Measurements from ENCODE around the gene PEX14. TPM values are rescaled to one million over a fixed set of nuclear protein-coding genes. Genes with fewer than 3 reads are reported as not detected.
"Not testable (repeated sequence)": the region's sequence is repeated elsewhere in the genome, so short reads cannot be mapped to it uniquely, and the experiment has no call there.

Gene PEX14
- total RNA-seq, 1 experiment from 2014 or later, result 27.3 TPM

DNA sequence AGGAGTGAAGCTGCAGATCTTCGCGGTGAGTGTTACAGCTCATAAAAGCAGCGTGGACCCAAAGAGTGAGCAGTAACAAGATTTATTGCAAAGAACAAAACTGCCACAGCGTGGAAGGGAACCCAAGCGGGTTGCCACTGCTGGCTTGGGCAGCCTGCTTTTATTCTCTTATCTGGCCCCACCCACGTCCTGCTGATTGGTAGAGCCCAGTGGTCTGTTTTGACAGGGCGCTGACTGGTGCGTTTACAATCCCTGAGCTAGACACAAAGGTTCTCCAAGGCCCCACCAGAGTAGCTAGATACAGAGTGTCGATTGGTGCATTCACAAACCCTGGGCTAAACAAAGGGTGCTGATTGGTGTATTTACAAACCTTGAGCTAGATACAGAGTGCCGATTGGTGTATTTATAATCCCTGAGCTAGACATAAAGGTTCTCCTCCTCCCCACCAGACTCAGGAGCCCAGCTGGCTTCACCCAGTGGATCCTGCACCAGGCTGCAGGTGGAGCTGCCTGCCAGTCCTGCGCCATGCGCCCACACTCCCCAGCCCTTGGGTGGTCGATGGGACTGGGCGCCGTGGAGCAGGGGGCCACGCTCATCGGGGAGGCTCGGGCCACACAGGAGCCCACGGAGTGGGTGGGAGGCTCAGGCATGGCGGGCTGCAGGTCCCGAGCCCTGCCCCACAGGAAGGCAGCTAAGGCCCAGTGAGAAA, 48.8 kb upstream of the PEX14 start:
- ATAC-seq; H3K4me3 Mint-ChIP-seq; H3K36me3 Mint-ChIP-seq; H3K27me3 Mint-ChIP-seq (ENCODE audit: low read depth); CTCF ChIA-PET; H3K9me3 Mint-ChIP-seq; POLR2A ChIA-PET; DNase-seq (ENCODE audit: low spot score): not testable (repeated sequence)
- peak overlapping the region; percentile 5; the same call in 1 of the 2 replicates for H3K27ac Mint-ChIP-seq
- TF ChIP-seq NFYB (CRISPR knock-in tag; conservative IDR thresholded peaks at IDR 0.05; ENCODE audit: low read depth), result peak; percentile 54
- peaks cover 11% of the 10 kb centered on the region for H3K4me1 Mint-ChIP-seq

GRCh38 chr1:10426535-10426848, 48.3 kb upstream of the PEX14 start:
- H3K9me3 Mint-ChIP-seq; H3K36me3 Mint-ChIP-seq; DNase-seq (ENCODE audit: low spot score); H3K27ac Mint-ChIP-seq; H3K27me3 Mint-ChIP-seq (ENCODE audit: low read depth); ATAC-seq; CTCF ChIA-PET; H3K4me3 Mint-ChIP-seq; POLR2A ChIA-PET: not testable (repeated sequence)
- peaks cover 16% of the 10 kb centered on the region for H3K4me1 Mint-ChIP-seq

GRCh38 chr1:10428984-10429383, 45.8 kb upstream of the PEX14 start:
- Mint-ChIP-seq H3K4me1 (peaks cover 20% of the 10 kb centered on the region), H3K9me3 (no peaks in the 10 kb centered on the region), H3K36me3 (no peaks in the 10 kb centered on the region), H3K27ac (no peak overlapping the region), H3K4me3 (peak overlapping the region; percentile 77), H3K27me3 (ENCODE audit: low read depth) (no peaks in the 10 kb centered on the region)
- CTCF ChIA-PET, result interaction anchor here (1.0 to 3.3 kb wide), 6 partner anchors 14 to 85 kb away, joined by 3 to 39 read pairs (median 24); partner anchors contain the start of gene CORT
- POLR2A ChIA-PET, result interaction anchor here (1.9 kb wide), 1 partner anchor 29 kb away, joined by 6 read pairs; no protein-coding TSS in a partner anchor
- ATAC-seq, result no peak
- TF ChIP-seq ESRRA (CRISPR knock-in tag; IDR thresholded peaks at IDR 0.05; ENCODE audit: borderline replicate concordance) (no peak), SMAD4 (CRISPR knock-in tag; IDR thresholded peaks at IDR 0.05) (no peak), GTF2I (CRISPR knock-in tag; conservative IDR thresholded peaks at IDR 0.05) (no peak), EMX1 (CRISPR knock-in tag; IDR thresholded peaks at IDR 0.05) (no peak), KAT7 (CRISPR knock-in tag; IDR thresholded peaks at IDR 0.05; ENCODE audit: borderline replicate concordance) (no peak), TEAD1 (CRISPR knock-in tag; IDR thresholded peaks at IDR 0.05) (no peak), OVOL2 (CRISPR knock-in tag; IDR thresholded peaks at IDR 0.05; ENCODE audit: borderline replicate concordance) (no peak), NFYB (CRISPR knock-in tag; conservative IDR thresholded peaks at IDR 0.05; ENCODE audit: low read depth) (no peak)
- no peak for DNase-seq (ENCODE audit: low spot score)

DNA sequence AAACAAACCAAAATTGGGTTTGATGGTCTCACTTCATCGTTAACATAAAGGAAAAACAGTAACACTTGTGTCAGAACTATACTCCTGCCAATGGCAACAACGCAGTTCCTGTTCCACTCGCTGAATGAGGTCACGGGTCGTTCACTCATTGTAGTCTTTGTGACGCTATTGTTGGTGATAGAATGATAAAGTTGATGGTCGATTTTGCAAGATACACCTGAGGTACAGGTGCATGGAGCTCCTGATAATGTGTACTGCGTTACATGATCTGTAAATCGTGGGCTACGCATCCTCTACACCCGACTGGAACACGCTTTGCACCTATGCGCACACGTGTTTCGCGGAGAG, 44.9 kb upstream of the PEX14 start:
- DNase-seq (ENCODE audit: low spot score), result no peak
- Mint-ChIP-seq H3K36me3 (no peaks in the 10 kb centered on the region), H3K9me3 (no peaks in the 10 kb centered on the region), H3K27me3 (ENCODE audit: low read depth) (no peaks in the 10 kb centered on the region), H3K27ac (peak overlapping the region; percentile 92), H3K4me1 (peaks cover 20% of the 10 kb centered on the region), H3K4me3 (peak overlapping the region; percentile 77)
- ChIA-PET CTCF (interaction anchor here (0.6 to 3.3 kb wide), 30 partner anchors 10 to 709 kb away, joined by 3 to 39 read pairs (median 4); partner anchors contain the start of genes CORT, CTNNBIP1, KIF1B and PEX14), POLR2A (interaction anchor here (1.0 to 1.9 kb wide), 4 partner anchors 30 to 486 kb away, joined by 3 to 8 read pairs (median 6); partner anchors contain the start of genes LZIC and NMNAT1)
- ATAC-seq, result no peak
- TF ChIP-seq RELA (CRISPR knock-in tag; IDR thresholded peaks at IDR 0.05; ENCODE audit: borderline replicate concordance) (no peak), KAT7 (CRISPR knock-in tag; IDR thresholded peaks at IDR 0.05; ENCODE audit: borderline replicate concordance) (0 out of 2 replicates have a peak, but pooled peaks have one; percentile 9)

DNA sequence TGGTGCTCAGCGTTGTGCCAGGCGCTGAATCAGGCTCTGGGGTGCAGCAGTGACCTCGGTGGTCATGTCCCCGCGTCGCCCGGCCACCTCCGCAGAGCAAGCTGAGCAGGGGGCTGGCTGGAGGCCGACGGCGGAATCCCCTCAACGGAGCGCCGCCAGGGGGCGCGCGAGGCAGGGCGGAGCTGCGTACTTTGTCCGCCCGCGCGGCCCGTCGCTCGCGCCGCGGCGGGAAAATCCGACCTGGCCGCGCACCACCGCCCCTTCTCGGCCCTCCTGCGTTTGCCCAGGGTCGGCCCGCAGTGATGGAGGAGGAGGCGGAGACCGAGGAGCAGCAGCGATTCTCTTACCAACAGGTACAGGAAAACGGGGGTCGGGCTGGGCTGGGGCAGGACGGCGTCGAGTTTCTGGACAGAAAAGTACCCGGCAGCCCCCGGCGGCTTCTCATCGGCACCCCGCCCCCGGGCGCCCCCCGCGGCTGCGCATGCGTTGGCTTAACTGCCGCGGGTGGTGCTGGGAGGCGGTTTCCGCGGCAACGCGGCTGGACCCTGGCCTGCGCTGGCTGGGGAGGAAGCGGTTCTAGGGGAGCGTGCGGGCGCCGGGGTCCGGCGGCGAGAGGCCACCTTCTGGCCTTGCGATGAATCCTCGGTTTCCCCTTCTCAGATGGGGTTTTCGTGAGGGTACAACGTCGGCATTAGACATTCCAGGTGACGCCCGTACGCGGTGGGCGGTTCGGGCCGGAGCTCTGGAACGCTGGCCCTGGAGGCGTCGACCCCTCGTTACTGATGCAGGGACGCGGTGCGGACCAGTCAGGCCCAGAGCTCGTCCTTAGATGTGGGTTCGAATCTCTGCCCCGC, 44.3 kb upstream of the PEX14 start, which contains the start of gene CENPS:
TSS of gene CENPS (plus strand) at position 218 of the 854 bp plus-strand sequence. CDS start at position 303, 85 bp downstream.
- POLR2A ChIA-PET, result interaction anchor here (0.6 to 1.9 kb wide), 8 partner anchors 31 to 1808 kb away, joined by 3 to 8 read pairs (median 4); partner anchors contain the start of genes KIF1B, LZIC and NMNAT1
- Mint-ChIP-seq H3K36me3 (no peaks in the 10 kb centered on the region), H3K27me3 (ENCODE audit: low read depth) (no peaks in the 10 kb centered on the region), H3K27ac (peak within 1 kb of the TSS; percentile 94), H3K9me3 (no peaks in the 10 kb centered on the region), H3K4me1 (peaks cover 19% of the 10 kb centered on the region), H3K4me3 (peak within 1 kb of the TSS; percentile 77)
- DNase-seq (ENCODE audit: low spot score), result peak; percentile 94
- CTCF ChIA-PET, result interaction anchor here (0.5 to 3.3 kb wide), 35 partner anchors 9 to 1414 kb away, joined by 3 to 39 read pairs (median 4); partner anchors contain the start of genes CORT, CTNNBIP1, KIF1B and PEX14
- peak; percentile 89 for ATAC-seq
- peak; percentile 91 for TF ChIP-seq MYBL2 (CRISPR knock-in tag; IDR thresholded peaks at IDR 0.05)
- TF ChIP-seq NFYB (CRISPR knock-in tag; conservative IDR thresholded peaks at IDR 0.05; ENCODE audit: low read depth), result no peak
- peak; percentile 75 for TF ChIP-seq FOXK1 (CRISPR knock-in tag; IDR thresholded peaks at IDR 0.05)
- TF ChIP-seq, protein P1, sequence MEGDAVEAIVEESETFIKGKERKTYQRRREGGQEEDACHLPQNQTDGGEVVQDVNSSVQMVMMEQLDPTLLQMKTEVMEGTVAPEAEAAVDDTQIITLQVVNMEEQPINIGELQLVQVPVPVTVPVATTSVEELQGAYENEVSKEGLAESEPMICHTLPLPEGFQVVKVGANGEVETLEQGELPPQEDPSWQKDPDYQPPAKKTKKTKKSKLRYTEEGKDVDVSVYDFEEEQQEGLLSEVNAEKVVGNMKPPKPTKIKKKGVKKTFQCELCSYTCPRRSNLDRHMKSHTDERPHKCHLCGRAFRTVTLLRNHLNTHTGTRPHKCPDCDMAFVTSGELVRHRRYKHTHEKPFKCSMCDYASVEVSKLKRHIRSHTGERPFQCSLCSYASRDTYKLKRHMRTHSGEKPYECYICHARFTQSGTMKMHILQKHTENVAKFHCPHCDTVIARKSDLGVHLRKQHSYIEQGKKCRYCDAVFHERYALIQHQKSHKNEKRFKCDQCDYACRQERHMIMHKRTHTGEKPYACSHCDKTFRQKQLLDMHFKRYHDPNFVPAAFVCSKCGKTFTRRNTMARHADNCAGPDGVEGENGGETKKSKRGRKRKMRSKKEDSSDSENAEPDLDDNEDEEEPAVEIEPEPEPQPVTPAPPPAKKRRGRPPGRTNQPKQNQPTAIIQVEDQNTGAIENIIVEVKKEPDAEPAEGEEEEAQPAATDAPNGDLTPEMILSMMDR (IDR thresholded peaks at IDR 0.05), result peak; percentile 93
- peak; percentile 84 for TF ChIP-seq GABPB1 (CRISPR knock-in tag; IDR thresholded peaks at IDR 0.05)
- TF ChIP-seq, protein P2, sequence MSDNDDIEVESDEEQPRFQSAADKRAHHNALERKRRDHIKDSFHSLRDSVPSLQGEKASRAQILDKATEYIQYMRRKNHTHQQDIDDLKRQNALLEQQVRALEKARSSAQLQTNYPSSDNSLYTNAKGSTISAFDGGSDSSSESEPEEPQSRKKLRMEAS (CRISPR knock-in tag; IDR thresholded peaks at IDR 0.05), result peak; percentile 97
- TF ChIP-seq, protein P3, sequence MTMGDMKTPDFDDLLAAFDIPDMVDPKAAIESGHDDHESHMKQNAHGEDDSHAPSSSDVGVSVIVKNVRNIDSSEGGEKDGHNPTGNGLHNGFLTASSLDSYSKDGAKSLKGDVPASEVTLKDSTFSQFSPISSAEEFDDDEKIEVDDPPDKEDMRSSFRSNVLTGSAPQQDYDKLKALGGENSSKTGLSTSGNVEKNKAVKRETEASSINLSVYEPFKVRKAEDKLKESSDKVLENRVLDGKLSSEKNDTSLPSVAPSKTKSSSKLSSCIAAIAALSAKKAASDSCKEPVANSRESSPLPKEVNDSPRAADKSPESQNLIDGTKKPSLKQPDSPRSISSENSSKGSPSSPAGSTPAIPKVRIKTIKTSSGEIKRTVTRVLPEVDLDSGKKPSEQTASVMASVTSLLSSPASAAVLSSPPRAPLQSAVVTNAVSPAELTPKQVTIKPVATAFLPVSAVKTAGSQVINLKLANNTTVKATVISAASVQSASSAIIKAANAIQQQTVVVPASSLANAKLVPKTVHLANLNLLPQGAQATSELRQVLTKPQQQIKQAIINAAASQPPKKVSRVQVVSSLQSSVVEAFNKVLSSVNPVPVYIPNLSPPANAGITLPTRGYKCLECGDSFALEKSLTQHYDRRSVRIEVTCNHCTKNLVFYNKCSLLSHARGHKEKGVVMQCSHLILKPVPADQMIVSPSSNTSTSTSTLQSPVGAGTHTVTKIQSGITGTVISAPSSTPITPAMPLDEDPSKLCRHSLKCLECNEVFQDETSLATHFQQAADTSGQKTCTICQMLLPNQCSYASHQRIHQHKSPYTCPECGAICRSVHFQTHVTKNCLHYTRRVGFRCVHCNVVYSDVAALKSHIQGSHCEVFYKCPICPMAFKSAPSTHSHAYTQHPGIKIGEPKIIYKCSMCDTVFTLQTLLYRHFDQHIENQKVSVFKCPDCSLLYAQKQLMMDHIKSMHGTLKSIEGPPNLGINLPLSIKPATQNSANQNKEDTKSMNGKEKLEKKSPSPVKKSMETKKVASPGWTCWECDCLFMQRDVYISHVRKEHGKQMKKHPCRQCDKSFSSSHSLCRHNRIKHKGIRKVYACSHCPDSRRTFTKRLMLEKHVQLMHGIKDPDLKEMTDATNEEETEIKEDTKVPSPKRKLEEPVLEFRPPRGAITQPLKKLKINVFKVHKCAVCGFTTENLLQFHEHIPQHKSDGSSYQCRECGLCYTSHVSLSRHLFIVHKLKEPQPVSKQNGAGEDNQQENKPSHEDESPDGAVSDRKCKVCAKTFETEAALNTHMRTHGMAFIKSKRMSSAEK (CRISPR knock-in tag; IDR thresholded peaks at IDR 0.05; ENCODE audit: borderline replicate concordance), result no peak
- TF ChIP-seq ZNF263 (CRISPR knock-in tag; IDR thresholded peaks at IDR 0.05; ENCODE audit: low read depth), result 0 out of 2 replicates have a peak, but pooled peaks have one; percentile 17

All from WTC11 (cell line).